Gastrocnemius medialis (tissue), 4 donors: ENCODE results near the gene ITPA. TPM values are rescaled to one million over a fixed set of nuclear protein-coding genes. Genes with fewer than 3 reads are reported as not detected.
A peak's percentile ranks its signal among the peaks of the same experiment; 100 is the strongest.

Source experiments
- ATAC-seq, 2 donors: fragments of 150-250 bp; one replicate each; pipeline ENCODE4 v1.9.1; 2016
- DNase-seq, 2 donors: peaks; one replicate each; pipeline ENCODE4 v3.0.0-alpha.2; 2019
- H3K27ac ChIP-seq, 4 donors: fragments of 200-600 bp; sonication (generic); 1 replicate in 1 of 4; 2 replicates in 3 of 4; pipeline ENCODE4 v1.5.1; 2016 to 2018; ENCODE audit warnings: mild to moderate bottlenecking in 2 of 4, moderate library complexity in 1 of 4
- H3K27me3 ChIP-seq, 3 donors: fragments of 200-600 bp; sonication (generic) in 2 of 3; 1 replicate in 1 of 3; 2 replicates in 2 of 3; pipeline versions ENCODE4 v1.5.1 to v1.6.0; 2016 to 2019; ENCODE audit warnings: mild to moderate bottlenecking in 1 of 3, moderate library complexity in 1 of 3
- H3K36me3 ChIP-seq, 2 donors: fragments of 200-600 bp; sonication (generic) in 1 of 2; one replicate each; pipeline ENCODE4 v1.5.1; 2017 to 2018
- H3K4me1 ChIP-seq, 2 donors: fragments of 200-600 bp; sonication (generic) in 1 of 2; one replicate each; pipeline ENCODE4 v1.5.1; 2016 to 2017; ENCODE audit warnings: mild to moderate bottlenecking in 2 of 2
- H3K4me3 ChIP-seq, 4 donors: fragments of 200-600 bp; sonication (generic) in 3 of 4; 1 replicate in 1 of 4; 2 replicates in 3 of 4; pipeline ENCODE4 v1.5.1; 2016 to 2019; ENCODE audit warnings: mild to moderate bottlenecking in 2 of 4
- H3K9me3 ChIP-seq, 3 donors: fragments of 200-600 bp; sonication (generic) in 2 of 3; 1 replicate in 1 of 3; 2 replicates in 2 of 3; pipeline ENCODE4 v1.5.1; 2016 to 2019
- POLR2A ChIP-seq, 2 donors: fragments of 450-650 bp; IDR thresholded peaks; one replicate each; pipeline ENCODE4 v1.6.1; 2017; ENCODE audit warnings: antibody characterized with exemption in 2 of 2, mild to moderate bottlenecking in 2 of 2, moderate library complexity in 2 of 2
- in situ Hi-C, 4 donors: fragments of 200-750 bp; cut with MboI; loops; one replicate each; pipeline versions ENCODE4 v1.15.0 to v1.8.0; 2017; ENCODE audit warnings: low sequenced_read_pairs in 4 of 4
- intact Hi-C: fragments of 100-400 bp; cut with DNase I; formaldehyde crosslinking; loops from one replicate; pipeline ENCODE4 v1.15.1; 2023; ENCODE audit warnings: low total_unique reads
- total RNA-seq, 4 donors: library from RNA; depleted of rRNA; stranded (reverse); fragments of >200 nt; gene quantifications; one replicate each; pipeline versions ENCODE4 v1.1.0 to v1.2.3, GENCODE V29; 2016
- TF ChIP-seq, protein P1 (sequence below), 5 experiments: fragments of 450-650 bp in 3 of 5; fragments of 200-600 bp in 2 of 5; sonication (generic) in 2 of 5; IDR thresholded peaks in 4 of 5; conservative IDR thresholded peaks in 1 of 5; 1 replicate in 4 of 5; 2 replicates in 1 of 5; pipeline ENCODE4 v1.5.1; 2016 to 2019; ENCODE audit warnings: antibody characterized with exemption in 5 of 5, mild to moderate bottlenecking in 3 of 5, moderate library complexity in 3 of 5

ITPA gene
- total RNA-seq, 4 donors from 2014 or later, result 27.2 to 59.5 (median 34.0) TPM

DNA sequence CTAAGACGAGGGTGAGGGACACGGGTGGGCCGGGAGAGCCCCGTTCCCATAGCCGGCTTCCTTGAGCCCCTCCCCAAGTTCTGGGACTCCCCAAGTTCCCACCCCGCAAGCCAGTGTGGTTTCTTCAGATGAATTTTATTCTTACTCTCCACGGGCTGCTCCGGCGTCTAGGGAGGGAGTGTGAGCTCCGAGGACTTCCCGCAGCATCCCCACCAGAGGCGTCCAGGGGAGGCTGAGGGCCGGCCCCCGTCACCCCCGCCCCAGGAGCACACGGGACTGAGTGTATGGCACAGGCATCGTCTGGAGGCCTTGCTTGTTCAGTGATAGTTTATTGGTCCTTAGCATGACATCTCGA lies 39.7 kb downstream of the ITPA start:
- in situ Hi-C loops, result no loop called here
- DNase-seq, result no peak
- H3K4me1 ChIP-seq, result peaks cover 12 to 15% of the 10 kb centered on the region in 2 donors
- H3K36me3 ChIP-seq, result peaks cover 0 to 38% of the 10 kb centered on the region in 2 donors
- TF ChIP-seq, protein P1, sequence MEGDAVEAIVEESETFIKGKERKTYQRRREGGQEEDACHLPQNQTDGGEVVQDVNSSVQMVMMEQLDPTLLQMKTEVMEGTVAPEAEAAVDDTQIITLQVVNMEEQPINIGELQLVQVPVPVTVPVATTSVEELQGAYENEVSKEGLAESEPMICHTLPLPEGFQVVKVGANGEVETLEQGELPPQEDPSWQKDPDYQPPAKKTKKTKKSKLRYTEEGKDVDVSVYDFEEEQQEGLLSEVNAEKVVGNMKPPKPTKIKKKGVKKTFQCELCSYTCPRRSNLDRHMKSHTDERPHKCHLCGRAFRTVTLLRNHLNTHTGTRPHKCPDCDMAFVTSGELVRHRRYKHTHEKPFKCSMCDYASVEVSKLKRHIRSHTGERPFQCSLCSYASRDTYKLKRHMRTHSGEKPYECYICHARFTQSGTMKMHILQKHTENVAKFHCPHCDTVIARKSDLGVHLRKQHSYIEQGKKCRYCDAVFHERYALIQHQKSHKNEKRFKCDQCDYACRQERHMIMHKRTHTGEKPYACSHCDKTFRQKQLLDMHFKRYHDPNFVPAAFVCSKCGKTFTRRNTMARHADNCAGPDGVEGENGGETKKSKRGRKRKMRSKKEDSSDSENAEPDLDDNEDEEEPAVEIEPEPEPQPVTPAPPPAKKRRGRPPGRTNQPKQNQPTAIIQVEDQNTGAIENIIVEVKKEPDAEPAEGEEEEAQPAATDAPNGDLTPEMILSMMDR (IDR thresholded peaks at IDR 0.05 in 4 of 5, conservative IDR thresholded peaks at IDR 0.05 in 1 of 5), result no peak
- TF ChIP-seq POLR2A (IDR thresholded peaks at IDR 0.05), result no peak
- H3K27me3 ChIP-seq, result no peaks in the 10 kb centered on the region
- intact Hi-C loops, result loop anchor here (2.0 kb wide), 1 partner anchor 30 kb away; no protein-coding TSS in a partner anchor
- H3K27ac ChIP-seq, result peak overlapping the region; percentile 46 to 63 (median 48)
- H3K4me3 ChIP-seq, result peak overlapping the region; percentile 4 to 19 (median 14)
- no peaks in the 10 kb centered on the region for H3K9me3 ChIP-seq
- no peak for ATAC-seq

DNA sequence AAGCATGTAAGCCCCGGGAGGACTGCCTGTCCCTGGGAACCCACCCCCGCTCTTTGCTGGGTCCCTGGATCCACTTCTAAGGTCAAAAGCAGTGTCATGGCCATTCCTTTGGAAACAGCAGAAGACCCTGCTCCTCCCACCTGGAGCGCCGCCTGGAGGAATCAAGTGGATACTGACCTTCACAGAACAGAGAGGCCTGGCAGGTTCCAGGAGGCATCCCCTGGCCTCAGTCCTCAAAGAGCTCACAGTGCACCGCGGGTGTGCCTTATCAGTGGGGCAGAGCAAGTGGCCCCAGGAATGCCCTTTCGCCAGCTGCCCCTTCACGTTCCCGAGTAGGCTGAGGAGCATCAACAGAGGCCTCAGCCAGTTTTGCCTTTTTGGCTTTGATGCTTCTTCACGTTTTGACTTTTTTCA lies 40.8 kb downstream of the ITPA start:
- no peak overlapping the region for H3K27ac ChIP-seq
- in situ Hi-C loops (no loop called here), intact Hi-C loops (no loop called here)
- H3K27me3 ChIP-seq, result no peaks in the 10 kb centered on the region
- DNase-seq, result no peak
- TF ChIP-seq, protein P1 (IDR thresholded peaks at IDR 0.05 in 4 of 5, conservative IDR thresholded peaks at IDR 0.05 in 1 of 5), result peak in 2 of 5 experiments; percentile 11 to 15
- no peak for TF ChIP-seq POLR2A (IDR thresholded peaks at IDR 0.05)
- H3K4me3 ChIP-seq, result no peak overlapping the region
- peaks cover 12 to 15% of the 10 kb centered on the region in 2 donors for H3K4me1 ChIP-seq
- H3K36me3 ChIP-seq, result peaks cover 0 to 49% of the 10 kb centered on the region in 2 donors
- no peaks in the 10 kb centered on the region for H3K9me3 ChIP-seq
- ATAC-seq, result no peak

DNA sequence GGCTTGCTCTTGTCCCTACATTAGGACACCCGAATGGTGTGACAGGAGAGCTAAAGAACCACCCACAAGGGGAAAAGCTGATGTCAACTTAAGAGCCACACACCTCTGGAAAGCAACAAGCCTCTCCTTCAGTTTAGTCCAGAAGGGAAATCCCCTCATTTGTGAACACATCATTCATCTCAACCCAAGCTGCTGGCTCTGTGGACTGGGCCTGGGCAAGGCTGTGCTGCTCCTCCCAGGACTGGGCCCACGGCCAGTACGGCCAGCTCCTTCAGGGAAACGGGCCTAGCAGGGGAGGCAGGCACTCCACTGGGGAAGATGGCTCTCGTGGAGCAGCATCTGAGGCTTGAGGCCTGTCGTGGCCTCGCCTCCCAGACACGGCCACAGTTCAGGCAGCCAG lies 42.5 kb downstream of the ITPA start:
- Histone ChIP-seq H3K36me3 (peaks cover 0 to 66% of the 10 kb centered on the region in 2 donors), H3K4me1 (peaks cover 12 to 15% of the 10 kb centered on the region in 2 donors), H3K9me3 (no peaks in the 10 kb centered on the region), H3K27ac (no peak overlapping the region), H3K4me3 (no peak overlapping the region), H3K27me3 (no peaks in the 10 kb centered on the region)
- ATAC-seq (no peak), DNase-seq (no peak)
- intact Hi-C loops, result no loop called here
- in situ Hi-C loops, result no loop called here
- no peak for TF ChIP-seq POLR2A (IDR thresholded peaks at IDR 0.05)
- TF ChIP-seq, protein P1 (IDR thresholded peaks at IDR 0.05 in 4 of 5, conservative IDR thresholded peaks at IDR 0.05 in 1 of 5), result no peak

GRCh38 chr20:3255728-3256127 lies 46.4 kb downstream of the ITPA start:
- DNase-seq, result no peak
- no peak for ATAC-seq
- TF ChIP-seq POLR2A (IDR thresholded peaks at IDR 0.05), result no peak
- TF ChIP-seq, protein P1 (IDR thresholded peaks at IDR 0.05 in 4 of 5, conservative IDR thresholded peaks at IDR 0.05 in 1 of 5), result no peak

GRCh38 chr20:3258429-3258828 lies 49.1 kb downstream of the ITPA start:
- Histone ChIP-seq H3K9me3 (no peaks in the 10 kb centered on the region), H3K4me1 (no peaks in the 10 kb centered on the region), H3K27me3 (no peaks in the 10 kb centered on the region), H3K36me3 (peaks cover 0 to 86% of the 10 kb centered on the region in 2 donors), H3K27ac (no peak overlapping the region), H3K4me3 (no peak overlapping the region)
- in situ Hi-C loops (no loop called here), intact Hi-C loops (no loop called here)
- TF ChIP-seq POLR2A (IDR thresholded peaks at IDR 0.05), result no peak
- TF ChIP-seq, protein P1 (IDR thresholded peaks at IDR 0.05 in 4 of 5, conservative IDR thresholded peaks at IDR 0.05 in 1 of 5), result no peak
- DNase-seq (no peak), ATAC-seq (no peak)

More at GRCh38 chr20:3255728-3256127, 46.4 kb downstream of the ITPA start:
- intact Hi-C loops, result no loop called here
- no peaks in the 10 kb centered on the region for H3K9me3 ChIP-seq
- H3K36me3 ChIP-seq, result peaks cover 0 to 87% of the 10 kb centered on the region in 2 donors
- H3K4me3 ChIP-seq, result no peak overlapping the region
- H3K27ac ChIP-seq, result no peak overlapping the region
- in situ Hi-C loops, result no loop called here
- H3K4me1 ChIP-seq, result peaks cover 0 to 4% of the 10 kb centered on the region in 2 donors
- H3K27me3 ChIP-seq, result no peaks in the 10 kb centered on the region
